WERI-Rb-1 (cell line): Measurements from ENCODE around the gene SNX32.

Source experiments
- DNase-seq: peaks from one replicate; pipeline ENCODE4 v3.0.0-alpha.2; 2020
- H3K27ac ChIP-seq: fragments of 250-450 bp; sonication (Bioruptor Pico); 2 replicates; pipeline ENCODE4 v1.5.1; 2020; ENCODE audit warnings: mild to moderate bottlenecking, moderate library complexity
- H3K27me3 ChIP-seq: fragments of 250-450 bp; sonication (Bioruptor Pico); 2 replicates; pipeline ENCODE4 v1.5.1; 2021; ENCODE audit warnings: mild to moderate bottlenecking, low read depth, moderate library complexity; ENCODE audit not compliant: insufficient read depth, severe bottlenecking
- H3K36me3 ChIP-seq: fragments of 250-450 bp; sonication (Bioruptor Pico); 2 replicates; pipeline ENCODE4 v1.5.1; 2020; ENCODE audit warnings: mild to moderate bottlenecking, moderate library complexity
- H3K4me3 ChIP-seq: 2 replicates; pipeline ENCODE4 v1.5.1; 2011; ENCODE audit warnings: low read depth, mild to moderate bottlenecking, control low read depth, low read length
- H3K9me3 ChIP-seq: fragments of 250-450 bp; sonication (Bioruptor Pico); 2 replicates; pipeline ENCODE4 v1.5.1; 2021; ENCODE audit warnings: mild to moderate bottlenecking, moderate library complexity; ENCODE audit not compliant: severe bottlenecking
- CTCF ChIP-seq: IDR thresholded peaks from 2 replicates; pipeline ENCODE4 v1.5.1; 2011; ENCODE audit warnings: low read depth, mild to moderate bottlenecking, control low read depth, inconsistent platforms, low read length

The SNX32 gene

GRCh38 chr11:65879617-65880016 lies 45.9 kb downstream of the SNX32 start, which contains the start of gene CTSW:
TSS of gene CTSW (plus strand) at chr11:65879837. CDS start at chr11:65879855, 18 bp downstream.
- Histone ChIP-seq H3K36me3 (peaks cover 26% of the 10 kb centered on the region), H3K27ac (no peak within 1 kb of the TSS), H3K9me3 (no peaks in the 10 kb centered on the region), H3K27me3 (no peaks in the 10 kb centered on the region), H3K4me3 (no peak within 1 kb of the TSS)
- TF ChIP-seq CTCF: no peak
- no peak for DNase-seq

- no peak overlapping the region for H3K4me3 ChIP-seq
- TF ChIP-seq CTCF: no peak
- H3K27ac ChIP-seq: no peak overlapping the region
- no peaks in the 10 kb centered on the region for H3K27me3 ChIP-seq
- no peak for DNase-seq
- no peaks in the 10 kb centered on the region for H3K9me3 ChIP-seq
- peaks cover 31% of the 10 kb centered on the region for H3K36me3 ChIP-seq
These were observed 46.3 kb downstream of the SNX32 start for GRCh38 chr11:65880027-65880426.

- Histone ChIP-seq H3K9me3 (no peaks in the 10 kb centered on the region), H3K27ac (no peak overlapping the region), H3K27me3 (no peaks in the 10 kb centered on the region), H3K36me3 (peaks cover 40% of the 10 kb centered on the region), H3K4me3 (no peak overlapping the region)
- TF ChIP-seq CTCF: no peak
- DNase-seq: no peak
These were observed 47.2 kb downstream of the SNX32 start for GRCh38 chr11:65880844-65881421.

GRCh38 chr11:65882120-65883057 lies 48.6 kb downstream of the SNX32 start:
- peaks cover 52% of the 10 kb centered on the region for H3K36me3 ChIP-seq
- no peak for DNase-seq
- no peaks in the 10 kb centered on the region for H3K9me3 ChIP-seq
- H3K27ac ChIP-seq: no peak overlapping the region
- H3K4me3 ChIP-seq: no peak overlapping the region
- no peaks in the 10 kb centered on the region for H3K27me3 ChIP-seq
- TF ChIP-seq CTCF: no peak

GRCh38 chr11:65883058-65883761 lies 49.4 kb downstream of the SNX32 start:
- DNase-seq: no peak
- H3K27ac ChIP-seq: no peak overlapping the region
- H3K9me3 ChIP-seq: no peaks in the 10 kb centered on the region
- TF ChIP-seq CTCF: no peak
- H3K4me3 ChIP-seq: no peak overlapping the region
- H3K27me3 ChIP-seq: no peaks in the 10 kb centered on the region
- H3K36me3 ChIP-seq: peaks cover 52% of the 10 kb centered on the region
